Measurements from ENCODE around the gene CADPS. TPM values are rescaled to one million over a fixed set of nuclear protein-coding genes. Genes with fewer than 3 reads are reported as not detected.

The CADPS gene
- total RNA-seq, 1 experiment from 2014 or later, result not detected

DNA sequence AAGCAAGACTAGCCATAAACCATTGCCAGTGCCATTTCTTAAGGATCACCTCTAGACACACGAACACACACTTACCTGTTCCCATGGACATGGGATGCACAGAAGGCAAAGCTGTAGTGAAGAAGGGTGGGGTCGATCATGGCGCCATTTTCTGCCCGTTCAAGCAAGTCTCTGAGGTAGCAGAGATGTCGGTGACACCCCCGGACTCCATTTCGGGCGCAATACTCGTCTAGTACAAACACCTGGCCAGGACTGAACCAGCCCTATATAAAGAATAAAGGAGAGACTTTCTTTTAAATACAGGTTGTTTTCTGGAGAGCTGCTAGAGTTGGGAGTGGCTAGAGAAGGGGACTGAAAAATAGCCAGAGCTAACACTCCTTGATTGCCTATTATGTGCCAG is 342.4 kb downstream of the CADPS start:
- H4K20me1 ChIP-seq (ENCODE audit: low read length), result no peaks in the 10 kb centered on the region
- DNase-seq (no peak), ATAC-seq (no peak)
- no peaks in the 10 kb centered on the region for H3K79me2 ChIP-seq (ENCODE audit: low read length)
- intact Hi-C loops (cut with micrococcal nuclease), result no loop called here
- H3F3A ChIP-seq (ENCODE audit: low read length, unreplicated experiment), result no peaks in the 10 kb centered on the region
- H3K4me1 ChIP-seq (ENCODE audit: insufficient read depth, low read length), result no peaks in the 10 kb centered on the region
- no peak overlapping the region for H3K9ac ChIP-seq (ENCODE audit: low read length)
- H3K4me2 ChIP-seq (ENCODE audit: low read length), result no peak overlapping the region
- H3K27me3 ChIP-seq (ENCODE audit: low read length), result peaks cover 20% of the 10 kb centered on the region; the same call in 1 of the 2 replicates
- no peaks in the 10 kb centered on the region for H3K9me2 ChIP-seq (replicated peaks; ENCODE audit: low read length)
- H3K4me3 ChIP-seq (ENCODE audit: low read length), result no peak overlapping the region
- peaks cover 3% of the 10 kb centered on the region; the same call in 1 of the 2 replicates for H3K9me3 ChIP-seq (ENCODE audit: low read length)
- no peak overlapping the region for H3K27ac ChIP-seq (ENCODE audit: low read length)
- BruUV-seq (replicated peaks), result no TSS peak
- no peak overlapping the region for H2AFZ ChIP-seq (ENCODE audit: low read length)
- POLR2A ChIA-PET (ENCODE audit: unreplicated experiment), result no interaction called here
- CTCF ChIA-PET, result no interaction called here
- TF ChIP-seq EZH2 (IDR thresholded peaks at IDR 0.05; ENCODE audit: low read length, unreplicated experiment) (no peak), EZH2phosphoT487 (IDR thresholded peaks at IDR 0.05; ENCODE audit: borderline replicate concordance, low read length) (no peak)
- TF ChIP-seq, protein P1, sequence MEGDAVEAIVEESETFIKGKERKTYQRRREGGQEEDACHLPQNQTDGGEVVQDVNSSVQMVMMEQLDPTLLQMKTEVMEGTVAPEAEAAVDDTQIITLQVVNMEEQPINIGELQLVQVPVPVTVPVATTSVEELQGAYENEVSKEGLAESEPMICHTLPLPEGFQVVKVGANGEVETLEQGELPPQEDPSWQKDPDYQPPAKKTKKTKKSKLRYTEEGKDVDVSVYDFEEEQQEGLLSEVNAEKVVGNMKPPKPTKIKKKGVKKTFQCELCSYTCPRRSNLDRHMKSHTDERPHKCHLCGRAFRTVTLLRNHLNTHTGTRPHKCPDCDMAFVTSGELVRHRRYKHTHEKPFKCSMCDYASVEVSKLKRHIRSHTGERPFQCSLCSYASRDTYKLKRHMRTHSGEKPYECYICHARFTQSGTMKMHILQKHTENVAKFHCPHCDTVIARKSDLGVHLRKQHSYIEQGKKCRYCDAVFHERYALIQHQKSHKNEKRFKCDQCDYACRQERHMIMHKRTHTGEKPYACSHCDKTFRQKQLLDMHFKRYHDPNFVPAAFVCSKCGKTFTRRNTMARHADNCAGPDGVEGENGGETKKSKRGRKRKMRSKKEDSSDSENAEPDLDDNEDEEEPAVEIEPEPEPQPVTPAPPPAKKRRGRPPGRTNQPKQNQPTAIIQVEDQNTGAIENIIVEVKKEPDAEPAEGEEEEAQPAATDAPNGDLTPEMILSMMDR (conservative IDR thresholded peaks at IDR 0.05; ENCODE audit: low read depth, low read length), result no peak
- no peaks in the 10 kb centered on the region for H3K36me3 ChIP-seq (ENCODE audit: low read depth, low read length)

DNA sequence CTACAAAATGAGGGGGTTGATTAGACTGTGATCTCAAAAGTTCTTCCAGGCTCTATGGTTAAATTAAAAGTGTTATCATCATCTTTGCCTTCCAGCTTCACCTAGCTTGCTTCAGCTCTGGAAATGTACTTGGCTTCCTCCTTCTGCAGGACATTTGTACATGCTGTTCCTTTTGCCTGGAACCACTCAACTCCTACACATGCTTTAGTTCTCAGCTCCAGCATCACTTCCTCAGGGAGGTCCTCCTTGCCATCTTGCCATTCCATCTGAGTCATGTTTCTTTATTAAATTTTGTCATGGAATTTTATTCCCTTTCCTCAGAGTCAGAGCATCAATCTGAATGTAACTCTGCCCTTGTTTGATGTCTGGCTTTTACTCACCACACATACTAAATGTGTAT is 343.2 kb downstream of the CADPS start:
- Histone ChIP-seq H3K4me2 (ENCODE audit: low read length) (no peak overlapping the region), H3K9me2 (replicated peaks; ENCODE audit: low read length) (no peaks in the 10 kb centered on the region), H3K36me3 (ENCODE audit: low read depth, low read length) (no peaks in the 10 kb centered on the region), H3K4me3 (ENCODE audit: low read length) (no peak overlapping the region), H3K4me1 (ENCODE audit: insufficient read depth, low read length) (no peaks in the 10 kb centered on the region), H3F3A (ENCODE audit: low read length, unreplicated experiment) (no peaks in the 10 kb centered on the region), H3K79me2 (ENCODE audit: low read length) (no peaks in the 10 kb centered on the region), H3K27ac (ENCODE audit: low read length) (no peak overlapping the region), H2AFZ (ENCODE audit: low read length) (no peak overlapping the region), H3K9ac (ENCODE audit: low read length) (no peak overlapping the region), H3K9me3 (ENCODE audit: low read length) (peaks cover 3% of the 10 kb centered on the region; the same call in 1 of the 2 replicates), H4K20me1 (ENCODE audit: low read length) (no peaks in the 10 kb centered on the region), H3K27me3 (ENCODE audit: low read length) (peaks cover 13% of the 10 kb centered on the region; the same call in 1 of the 2 replicates)
- no TSS peak for BruUV-seq (replicated peaks)
- intact Hi-C loops (cut with micrococcal nuclease), result no loop called here
- no peak for ATAC-seq
- TF ChIP-seq EZH2phosphoT487 (IDR thresholded peaks at IDR 0.05; ENCODE audit: borderline replicate concordance, low read length) (no peak), EZH2 (IDR thresholded peaks at IDR 0.05; ENCODE audit: low read length, unreplicated experiment) (no peak)
- TF ChIP-seq, protein P1 (conservative IDR thresholded peaks at IDR 0.05; ENCODE audit: low read depth, low read length), result no peak
- no peak for DNase-seq
- POLR2A ChIA-PET (ENCODE audit: unreplicated experiment), result no interaction called here
- CTCF ChIA-PET, result no interaction called here

DNA sequence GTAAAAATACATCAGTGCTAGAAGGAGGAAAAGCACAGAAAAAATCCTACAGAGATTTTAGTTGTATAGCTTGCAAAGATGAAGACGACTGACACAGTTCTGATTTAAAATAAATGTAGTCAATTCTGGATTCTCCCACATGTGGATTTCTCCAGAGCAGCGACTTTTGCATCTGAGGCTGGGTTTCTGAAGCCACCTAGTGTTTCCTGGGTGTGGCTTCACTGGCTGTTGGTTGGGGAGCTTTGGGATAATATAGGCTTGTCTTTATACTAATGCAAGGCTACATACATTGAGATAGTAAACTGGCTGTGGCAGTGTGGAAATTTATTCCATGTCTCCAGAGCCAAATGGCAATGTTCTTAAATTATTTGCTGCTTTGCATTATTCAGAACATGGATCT is 343.7 kb downstream of the CADPS start:
- Histone ChIP-seq H3F3A (ENCODE audit: low read length, unreplicated experiment) (no peaks in the 10 kb centered on the region), H3K4me2 (ENCODE audit: low read length) (no peak overlapping the region), H2AFZ (ENCODE audit: low read length) (no peak overlapping the region), H3K27ac (ENCODE audit: low read length) (no peak overlapping the region), H4K20me1 (ENCODE audit: low read length) (no peaks in the 10 kb centered on the region), H3K27me3 (ENCODE audit: low read length) (peaks cover 8% of the 10 kb centered on the region; the same call in 1 of the 2 replicates), H3K9me3 (ENCODE audit: low read length) (no peaks in the 10 kb centered on the region), H3K9me2 (replicated peaks; ENCODE audit: low read length) (no peaks in the 10 kb centered on the region), H3K4me3 (ENCODE audit: low read length) (no peak overlapping the region), H3K36me3 (ENCODE audit: low read depth, low read length) (no peaks in the 10 kb centered on the region), H3K79me2 (ENCODE audit: low read length) (no peaks in the 10 kb centered on the region), H3K4me1 (ENCODE audit: insufficient read depth, low read length) (no peaks in the 10 kb centered on the region), H3K9ac (ENCODE audit: low read length) (no peak overlapping the region)
- ATAC-seq, result no peak
- POLR2A ChIA-PET (ENCODE audit: unreplicated experiment), result no interaction called here
- TF ChIP-seq EZH2 (IDR thresholded peaks at IDR 0.05; ENCODE audit: low read length, unreplicated experiment), result no peak
- TF ChIP-seq, protein P1 (conservative IDR thresholded peaks at IDR 0.05; ENCODE audit: low read depth, low read length), result no peak
- no peak for TF ChIP-seq EZH2phosphoT487 (IDR thresholded peaks at IDR 0.05; ENCODE audit: borderline replicate concordance, low read length)
- intact Hi-C loops (cut with micrococcal nuclease), result no loop called here
- DNase-seq, result no peak
- BruUV-seq (replicated peaks), result no TSS peak
- CTCF ChIA-PET, result no interaction called here
